ENCODE results near the gene SLC22A1. TPM values are rescaled to one million over a fixed set of nuclear protein-coding genes. Genes with fewer than 3 reads are reported as not detected.
A peak's percentile ranks its signal among the peaks of the same experiment; 100 is the strongest.
"Not testable (repeated sequence)": the region's sequence is repeated elsewhere in the genome, so short reads cannot be mapped to it uniquely, and the experiment has no call there.

Gene SLC22A1
- total RNA-seq, 1 experiment from 2014 or later = not detected

DNA sequence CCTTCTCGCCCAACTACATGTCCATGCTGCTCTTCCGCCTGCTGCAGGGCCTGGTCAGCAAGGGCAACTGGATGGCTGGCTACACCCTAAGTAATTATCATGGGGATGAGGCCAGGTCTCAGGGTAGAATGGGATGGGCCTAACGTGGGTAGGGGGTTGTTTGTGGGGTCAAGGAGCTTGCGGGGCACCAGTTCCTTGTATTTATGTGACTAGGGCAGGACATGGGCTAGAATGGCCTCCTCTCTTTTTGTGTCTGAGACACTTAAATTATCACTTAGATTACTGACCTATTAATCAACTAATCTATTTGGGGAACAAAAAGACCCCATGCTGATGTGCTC, 10.7 kb downstream of the SLC22A1 start:
- in situ Hi-C loops (cut with HindIII; ENCODE audit: low pct_unique_long_range_greater_than_20kb, low sequenced_read_pairs) = no loop called here
- no peak for DNase-seq (ENCODE audit: low read depth)

DNA sequence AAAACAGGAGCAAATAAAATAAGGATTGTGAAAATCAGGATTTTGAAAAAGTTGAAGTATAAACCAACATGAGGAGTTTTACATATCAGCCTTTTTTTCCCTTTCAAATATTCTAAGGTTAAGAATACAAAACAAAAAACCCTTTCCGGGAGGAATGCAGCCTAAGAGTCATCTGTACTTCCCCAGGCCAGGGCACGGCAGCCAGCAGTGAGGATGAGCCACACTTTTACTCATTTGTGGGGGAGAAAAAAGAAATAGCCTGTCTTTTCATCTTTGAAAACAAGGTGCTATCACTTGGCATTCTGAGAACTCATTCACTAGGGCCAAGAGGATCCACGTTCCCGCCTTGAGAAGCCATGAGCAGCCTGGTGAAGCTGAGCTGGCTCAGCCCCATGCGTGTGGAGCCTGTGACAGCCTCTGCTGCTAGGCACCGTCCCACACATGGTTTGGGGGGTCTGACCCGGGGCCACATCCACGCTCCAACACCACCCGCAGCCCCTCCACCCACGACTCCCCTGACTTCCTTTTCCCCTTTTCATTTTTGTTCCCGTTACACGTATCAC, 11.2 kb downstream of the SLC22A1 start:
- no peak for DNase-seq (ENCODE audit: low read depth)
- in situ Hi-C loops (cut with HindIII; ENCODE audit: low pct_unique_long_range_greater_than_20kb, low sequenced_read_pairs) = no loop called here

DNA sequence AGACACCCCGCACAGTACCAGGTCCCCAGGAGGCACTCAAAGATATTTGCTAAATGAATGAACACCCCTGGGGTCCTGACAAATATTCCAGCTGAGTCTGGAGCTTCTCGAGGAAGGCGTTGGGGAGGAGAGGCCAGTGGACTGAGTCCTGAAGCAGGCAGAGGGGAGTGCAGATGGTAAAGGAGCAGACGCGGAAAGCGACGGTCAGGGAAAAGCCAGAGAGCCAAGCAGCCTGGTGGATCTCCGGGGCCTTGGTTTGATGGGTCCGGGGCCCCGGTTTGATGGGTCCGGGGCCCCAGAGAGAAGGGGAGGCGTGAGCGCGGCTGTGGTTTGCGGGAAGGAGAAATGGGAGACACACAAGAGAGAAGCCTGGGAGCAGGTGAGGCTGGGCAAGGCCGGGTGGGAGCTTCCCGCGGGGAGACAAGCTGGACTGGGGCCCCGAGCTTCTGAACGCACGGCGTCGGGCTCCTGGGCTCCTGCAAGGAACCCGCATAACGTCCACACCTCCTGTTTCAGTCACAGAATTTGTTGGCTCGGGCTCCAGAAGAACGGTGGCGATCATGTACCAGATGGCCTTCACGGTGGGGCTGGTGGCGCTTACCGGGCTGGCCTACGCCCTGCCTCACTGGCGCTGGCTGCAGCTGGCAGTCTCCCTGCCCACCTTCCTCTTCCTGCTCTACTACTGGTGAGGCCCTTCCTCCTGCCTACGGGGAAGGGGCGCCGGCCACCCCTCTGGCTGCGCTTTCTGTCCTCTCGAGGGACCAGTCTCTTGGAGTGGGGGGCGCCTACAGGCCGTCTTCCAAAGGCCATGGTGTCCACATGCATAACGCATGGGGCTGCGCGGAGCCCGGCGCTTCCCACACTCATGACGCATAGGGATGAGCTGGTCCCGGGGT, 12.1 kb downstream of the SLC22A1 start:
- DNase-seq (ENCODE audit: low read depth) = no peak
- in situ Hi-C loops (cut with HindIII; ENCODE audit: low pct_unique_long_range_greater_than_20kb, low sequenced_read_pairs) = no loop called here

DNA sequence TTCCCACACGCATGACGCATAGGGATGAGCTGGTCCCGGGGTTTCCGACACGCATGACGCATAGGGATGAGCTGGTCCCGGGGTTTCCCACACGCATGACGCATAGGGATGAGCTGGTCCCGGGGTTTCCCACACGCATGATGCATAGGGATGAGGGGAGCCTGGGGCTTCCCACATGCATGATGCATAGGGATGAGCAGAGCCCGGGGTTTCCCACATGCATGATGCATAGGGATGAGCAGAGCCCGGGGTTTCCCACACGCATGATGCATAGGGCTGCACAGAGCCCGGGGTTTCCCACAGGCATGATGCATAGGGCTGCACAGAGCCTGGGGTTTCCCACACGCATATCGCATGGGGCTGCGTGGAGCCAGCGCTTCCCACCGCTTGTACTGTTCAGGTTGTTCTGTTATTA, 12.7 kb downstream of the SLC22A1 start:
- DNase-seq (ENCODE audit: low read depth); in situ Hi-C loops (cut with HindIII; ENCODE audit: low pct_unique_long_range_greater_than_20kb, low sequenced_read_pairs): not testable (repeated sequence)

DNA sequence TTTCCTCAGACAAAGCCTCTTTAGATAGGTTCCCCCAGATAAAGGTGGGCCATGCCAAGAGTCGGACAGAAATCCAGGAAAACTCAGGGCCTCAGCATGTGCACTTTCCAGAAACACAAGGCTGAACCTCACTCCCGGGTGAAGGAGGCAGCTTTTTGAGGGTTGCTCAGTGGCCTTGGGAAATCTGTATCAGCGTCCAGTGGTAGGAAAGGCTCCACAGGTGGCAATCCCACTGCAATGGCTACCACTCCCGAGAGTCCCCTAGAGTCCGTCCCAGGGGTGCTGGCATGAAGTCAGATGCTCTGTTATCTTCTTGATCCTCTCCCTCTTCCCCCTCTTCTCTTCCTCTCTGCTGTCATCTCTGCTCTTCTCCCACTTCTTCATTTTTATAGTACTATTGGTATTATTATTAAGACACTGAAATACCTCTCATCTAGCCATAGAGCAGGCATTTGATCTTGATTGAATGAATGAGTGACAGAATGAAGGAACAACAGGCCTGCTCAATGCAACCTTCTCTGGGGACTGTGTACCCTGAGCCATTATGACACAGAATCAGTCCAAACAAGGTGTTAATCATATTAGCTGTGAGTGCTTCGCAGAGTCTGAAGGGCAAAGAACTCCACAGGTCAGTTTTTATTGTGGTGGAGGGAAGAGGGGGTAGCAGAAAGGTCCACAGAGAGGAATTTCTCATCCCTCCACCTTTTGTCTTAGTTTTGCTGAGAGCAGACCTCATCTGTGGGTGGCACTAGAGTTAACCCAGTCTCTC, 13.3 kb downstream of the SLC22A1 start:
- DNase-seq (ENCODE audit: low read depth) = no peak
- in situ Hi-C loops (cut with HindIII; ENCODE audit: low pct_unique_long_range_greater_than_20kb, low sequenced_read_pairs) = no loop called here

DNA sequence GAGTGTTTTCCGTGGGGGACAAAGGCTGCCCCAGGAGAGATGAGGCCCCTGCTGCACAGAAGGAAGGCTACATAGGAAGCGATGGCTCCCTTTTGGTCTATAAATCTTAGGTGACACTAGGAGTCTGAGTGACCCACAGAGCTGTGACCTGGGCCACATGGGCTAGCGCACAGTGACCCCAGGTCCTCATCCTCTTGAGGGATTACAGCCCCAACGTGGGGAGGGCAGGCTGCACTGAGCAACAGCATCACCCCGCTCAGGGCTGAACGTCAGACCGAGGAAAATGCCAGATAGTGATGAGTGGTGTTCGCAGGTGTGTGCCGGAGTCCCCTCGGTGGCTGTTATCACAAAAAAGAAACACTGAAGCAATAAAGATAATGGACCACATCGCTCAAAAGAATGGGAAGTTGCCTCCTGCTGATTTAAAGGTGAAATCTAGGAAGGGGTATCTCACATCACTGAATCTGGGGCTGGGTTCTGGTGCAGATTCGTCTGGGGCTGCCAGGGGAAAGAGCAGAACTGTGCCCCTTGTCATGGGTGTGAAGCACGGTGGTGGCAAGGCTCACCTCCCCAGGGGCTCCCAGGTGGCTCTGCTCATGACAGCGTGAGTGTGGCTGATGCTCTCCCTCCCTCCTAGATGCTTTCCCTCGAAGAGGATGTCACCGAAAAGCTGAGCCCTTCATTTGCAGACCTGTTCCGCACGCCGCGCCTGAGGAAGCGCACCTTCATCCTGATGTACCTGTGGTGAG, 14.5 kb downstream of the SLC22A1 start:
- in situ Hi-C loops (cut with HindIII; ENCODE audit: low pct_unique_long_range_greater_than_20kb, low sequenced_read_pairs) = no loop called here

DNA sequence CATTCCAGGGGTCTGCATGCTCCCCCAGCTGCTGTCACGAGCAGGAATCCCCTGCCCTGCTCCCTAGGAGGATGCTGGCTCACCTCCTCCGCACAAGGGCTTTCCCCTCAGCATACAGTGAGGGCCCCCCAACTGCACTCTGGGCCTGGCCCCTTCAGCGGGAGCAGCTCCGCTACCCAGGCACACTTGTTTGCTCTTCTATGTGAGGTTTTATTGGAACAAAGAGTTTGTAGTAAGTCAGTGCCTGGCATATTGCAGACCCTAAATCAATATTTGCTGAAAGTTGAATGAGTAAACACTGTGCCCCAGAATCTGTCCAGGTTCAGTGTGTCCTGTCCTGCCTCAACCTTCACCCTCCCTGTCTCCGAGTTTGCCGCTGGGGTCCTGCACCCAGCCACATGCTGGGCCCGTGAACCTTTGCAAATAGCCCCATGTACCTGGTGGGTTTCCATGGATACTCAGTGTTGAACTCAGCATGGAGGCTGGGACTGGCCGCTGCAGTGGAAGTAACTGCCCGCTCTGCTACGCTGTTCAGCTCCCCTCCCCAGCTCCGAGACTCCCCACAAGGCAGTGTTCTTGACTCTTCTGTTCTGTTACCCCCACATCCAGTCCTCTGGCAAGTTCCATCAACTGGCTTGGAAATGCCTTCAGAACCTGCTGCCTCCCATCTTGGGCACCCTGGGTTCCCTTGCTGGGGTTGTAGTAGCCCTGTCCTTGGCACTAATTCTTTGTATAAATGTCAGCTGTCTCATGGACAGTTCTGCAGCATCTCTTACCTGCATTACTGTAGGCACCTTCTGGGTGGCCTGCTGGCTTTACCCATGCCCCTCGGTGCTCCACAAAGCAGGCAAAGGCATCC, 15.7 kb downstream of the SLC22A1 start:
- no peak for DNase-seq (ENCODE audit: low read depth)
- in situ Hi-C loops (cut with HindIII; ENCODE audit: low pct_unique_long_range_greater_than_20kb, low sequenced_read_pairs) = no loop called here

More for the DNA sequence above, 14.5 kb downstream of the SLC22A1 start:
- no peak for DNase-seq (ENCODE audit: low read depth)

DNA sequence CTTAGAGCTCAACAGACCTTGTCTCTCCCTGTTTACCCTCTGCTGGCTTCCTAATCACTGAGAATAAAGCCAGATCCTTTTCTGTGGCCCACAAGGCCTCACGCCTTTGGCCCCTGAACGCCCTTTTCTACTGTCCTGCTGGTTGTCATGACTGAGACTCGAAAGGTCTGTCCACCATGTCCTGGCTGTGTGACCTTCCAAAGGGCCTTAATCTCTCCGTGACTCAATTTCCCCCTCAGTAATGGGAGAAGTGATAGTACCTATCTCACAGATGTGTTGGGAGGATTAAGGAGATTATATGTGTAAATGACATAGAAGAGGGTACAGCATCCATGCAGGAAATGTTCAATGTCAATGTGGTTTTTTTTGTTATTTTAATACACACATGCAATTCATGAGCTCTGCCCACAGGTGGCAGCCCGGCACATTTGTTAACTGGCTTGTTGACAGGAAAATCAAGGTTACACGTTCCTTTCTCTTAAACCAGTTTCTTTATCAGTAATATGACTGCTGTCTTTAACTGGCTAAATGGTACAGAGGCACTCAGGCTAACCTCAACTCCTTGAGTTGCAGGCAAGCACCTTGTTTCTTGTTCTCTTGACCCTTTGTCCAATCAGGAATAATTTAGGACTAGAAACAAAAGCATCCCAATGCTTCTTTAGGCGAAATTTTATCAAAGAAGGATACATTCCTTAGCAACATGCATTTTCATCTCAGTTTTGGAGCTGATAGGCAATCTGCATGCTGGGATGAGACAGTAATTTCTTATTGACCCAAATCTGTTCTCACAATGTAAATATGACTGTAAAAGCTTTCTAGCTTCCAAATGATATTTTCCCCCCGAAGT, 16.6 kb downstream of the SLC22A1 start:
- in situ Hi-C loops (cut with HindIII; ENCODE audit: low pct_unique_long_range_greater_than_20kb, low sequenced_read_pairs) = no loop called here
- peak; percentile 51 for DNase-seq (ENCODE audit: low read depth)

DNA sequence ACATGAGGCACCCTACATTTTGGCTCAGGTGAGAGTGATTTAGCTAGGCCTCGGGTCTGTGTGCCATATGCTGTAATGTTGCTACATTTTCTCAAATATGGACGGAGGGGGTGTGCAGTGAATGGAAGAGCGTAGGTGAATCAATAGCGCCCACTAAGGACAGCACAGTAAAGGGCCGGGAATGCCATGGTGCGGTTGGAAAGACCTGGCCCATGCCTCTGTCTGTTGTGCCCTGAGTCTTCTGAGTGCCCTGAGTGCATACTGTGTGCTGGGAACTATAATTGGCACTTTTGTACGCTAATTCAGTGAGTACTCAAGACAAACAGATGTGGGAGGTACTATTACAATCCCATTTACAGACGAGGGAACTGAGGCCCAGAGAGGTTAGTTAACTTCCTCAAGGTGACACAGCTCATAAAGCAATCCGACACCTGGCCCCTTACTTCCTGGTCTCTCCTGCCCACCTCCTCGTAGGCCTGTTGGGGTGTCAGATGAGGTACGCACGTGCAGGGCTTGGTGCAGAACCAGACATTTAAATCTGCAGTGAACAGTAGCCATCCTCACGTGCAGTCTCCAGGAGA, 17.3 kb downstream of the SLC22A1 start:
- DNase-seq (ENCODE audit: low read depth) = no peak
- in situ Hi-C loops (cut with HindIII; ENCODE audit: low pct_unique_long_range_greater_than_20kb, low sequenced_read_pairs) = no loop called here

DNA sequence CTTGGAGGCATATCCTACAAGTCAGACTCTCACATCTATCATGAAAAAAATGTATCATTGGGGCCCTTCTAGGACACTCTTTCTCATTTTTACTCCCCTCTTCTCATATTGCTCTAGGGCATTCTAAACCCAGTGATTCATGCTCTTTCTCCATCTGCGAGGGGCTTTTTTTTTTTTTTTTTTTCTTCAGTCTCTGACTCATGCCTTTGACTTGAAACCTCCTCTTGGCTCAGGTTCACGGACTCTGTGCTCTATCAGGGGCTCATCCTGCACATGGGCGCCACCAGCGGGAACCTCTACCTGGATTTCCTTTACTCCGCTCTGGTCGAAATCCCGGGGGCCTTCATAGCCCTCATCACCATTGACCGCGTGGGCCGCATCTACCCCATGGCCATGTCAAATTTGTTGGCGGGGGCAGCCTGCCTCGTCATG, 17.8 kb downstream of the SLC22A1 start:
- in situ Hi-C loops (cut with HindIII; ENCODE audit: low pct_unique_long_range_greater_than_20kb, low sequenced_read_pairs) = no loop called here
- peak; percentile 80 for DNase-seq (ENCODE audit: low read depth)

DNA sequence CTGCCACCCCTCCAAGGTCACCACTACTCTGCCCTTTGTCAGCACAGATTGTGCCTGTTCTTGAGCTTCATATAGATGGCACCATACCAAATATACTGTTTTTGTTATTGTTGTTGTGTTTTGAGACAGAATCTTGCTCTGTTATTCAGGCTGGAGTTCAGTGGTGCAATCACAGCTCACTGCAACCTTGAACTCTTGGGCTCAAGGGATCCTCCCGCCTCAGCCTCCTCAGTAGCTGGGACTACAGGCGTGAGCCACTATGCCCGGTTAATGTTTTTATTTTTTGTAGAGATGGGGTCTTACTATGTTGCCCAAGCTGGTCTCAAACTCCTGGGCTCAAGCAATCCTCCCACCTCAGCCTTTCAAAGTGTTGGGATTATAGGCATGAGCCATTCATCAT, 18.9 kb downstream of the SLC22A1 start:
- in situ Hi-C loops (cut with HindIII; ENCODE audit: low pct_unique_long_range_greater_than_20kb, low sequenced_read_pairs); DNase-seq (ENCODE audit: low read depth): not testable (repeated sequence)

DNA sequence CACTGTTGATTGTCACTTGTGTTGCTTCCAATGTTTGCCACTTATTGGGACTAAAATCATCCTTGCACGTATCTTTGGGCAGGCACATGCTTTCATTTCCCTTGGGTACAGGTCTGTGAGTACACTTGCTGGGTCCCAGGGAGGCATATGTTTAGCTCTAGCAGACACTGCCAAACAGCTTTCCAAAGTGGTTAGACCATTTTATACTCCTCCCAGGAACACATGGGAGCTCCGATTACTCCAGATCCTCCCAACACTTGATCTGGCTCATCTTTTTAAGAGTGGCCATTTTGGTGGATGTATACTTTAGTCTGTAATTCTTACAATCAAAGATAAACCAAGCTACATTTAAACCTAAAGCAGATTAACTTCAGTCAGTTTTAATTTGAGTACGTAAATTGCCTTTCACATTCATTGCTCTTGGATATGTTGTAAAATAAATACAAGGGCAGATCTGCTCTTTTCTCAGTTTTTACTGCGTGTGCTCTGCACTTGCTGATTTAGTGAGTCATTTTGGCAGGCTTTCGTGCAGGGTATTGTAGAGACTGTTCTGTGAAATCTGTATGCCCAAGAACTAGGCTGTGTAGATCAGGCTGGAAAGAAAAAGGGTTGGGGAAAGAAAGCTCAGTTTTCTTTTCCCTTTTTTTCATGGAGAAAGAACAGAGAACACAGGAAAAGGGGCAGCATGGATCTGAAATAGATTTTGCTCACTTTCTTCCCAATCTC, 19.5 kb downstream of the SLC22A1 start:
- DNase-seq (ENCODE audit: low read depth) = peak; percentile 26
- in situ Hi-C loops (cut with HindIII; ENCODE audit: low pct_unique_long_range_greater_than_20kb, low sequenced_read_pairs) = no loop called here

DNA sequence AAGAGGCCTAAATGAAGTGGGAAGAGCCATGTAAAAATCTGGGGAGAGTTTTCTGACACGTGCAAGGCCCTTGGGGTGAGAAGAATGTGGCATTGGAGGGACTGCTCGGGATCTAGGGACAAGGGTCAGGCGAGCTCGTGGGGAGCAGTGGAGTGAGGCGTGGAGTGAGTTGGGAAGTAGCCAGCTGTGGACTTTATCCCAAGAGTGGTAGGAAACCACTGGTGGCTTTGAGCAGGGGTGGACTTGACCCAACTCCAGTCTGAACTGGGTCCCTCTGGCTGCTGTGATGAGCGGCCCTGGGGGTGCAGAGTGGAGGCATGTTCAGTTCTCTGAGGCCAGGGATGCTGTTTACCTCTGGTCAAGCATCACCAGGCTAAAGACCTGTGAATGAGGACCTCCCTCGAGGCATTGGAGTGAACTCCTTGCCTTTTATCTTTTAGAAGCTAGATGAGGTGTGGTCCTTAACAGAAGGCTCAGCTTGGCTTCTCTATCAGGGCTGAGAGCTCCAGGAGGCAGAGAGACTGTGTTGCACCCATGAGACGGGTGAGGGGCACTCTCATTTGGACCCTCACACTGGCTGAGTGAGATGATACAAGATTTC, 20.6 kb downstream of the SLC22A1 start:
- in situ Hi-C loops (cut with HindIII; ENCODE audit: low pct_unique_long_range_greater_than_20kb, low sequenced_read_pairs) = no loop called here
- DNase-seq (ENCODE audit: low read depth) = no peak

DNA sequence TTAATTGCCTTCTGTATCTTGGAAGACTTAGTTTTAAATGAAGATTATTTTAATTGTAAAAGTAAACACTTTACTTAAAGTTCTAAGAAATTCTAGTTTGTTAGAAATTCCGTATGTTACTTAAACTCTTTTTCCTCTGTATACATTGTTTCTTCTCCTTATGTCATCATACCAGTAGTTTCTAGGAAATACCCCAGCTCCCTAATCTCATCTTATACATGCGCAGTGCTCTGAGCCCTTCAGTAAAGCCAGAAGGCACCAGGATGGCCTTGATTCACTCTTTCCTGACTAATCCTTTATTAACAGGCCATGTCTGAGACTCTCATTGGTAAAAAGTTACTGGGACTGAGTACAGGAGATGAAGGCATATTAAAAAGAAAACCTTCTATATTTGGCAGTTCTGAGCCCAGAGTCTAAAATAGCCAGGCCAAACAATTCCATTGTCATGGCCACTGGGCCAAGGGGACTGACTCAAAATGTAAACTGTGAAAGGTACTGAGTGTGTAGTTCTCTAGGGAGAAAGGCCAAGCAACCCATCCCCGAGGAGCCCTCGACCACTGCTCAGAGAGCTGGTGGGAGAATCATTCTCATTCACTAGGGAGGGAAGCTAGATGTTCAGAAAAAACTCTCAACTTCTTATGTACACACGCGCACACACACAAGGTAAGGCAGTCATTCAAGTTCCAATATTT, 25.0 kb downstream of the SLC22A1 start:
- no peak for DNase-seq (ENCODE audit: low read depth)
- in situ Hi-C loops (cut with HindIII; ENCODE audit: low pct_unique_long_range_greater_than_20kb, low sequenced_read_pairs) = no loop called here

DNA sequence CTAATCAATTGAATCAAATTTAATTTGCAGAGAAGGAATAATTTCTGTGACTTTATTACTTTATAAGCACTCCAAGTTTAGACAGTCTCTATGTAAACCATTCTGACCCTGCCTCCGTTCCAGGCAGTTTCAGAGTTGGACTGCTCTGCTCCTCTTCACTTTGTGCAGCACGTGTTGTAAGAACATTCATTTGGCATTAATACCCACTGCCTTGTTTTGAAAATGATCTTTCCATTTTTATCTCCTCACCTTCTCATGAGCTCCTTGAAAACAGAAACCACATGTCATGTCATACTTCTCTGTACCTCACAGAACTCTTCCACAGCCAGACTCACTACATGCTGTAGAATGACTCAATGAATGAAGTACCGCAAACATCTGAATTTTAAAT, 25.5 kb downstream of the SLC22A1 start:
- DNase-seq (ENCODE audit: low read depth) = no peak
- in situ Hi-C loops (cut with HindIII; ENCODE audit: low pct_unique_long_range_greater_than_20kb, low sequenced_read_pairs) = no loop called here
